ENCODE measurements around the gene PUSL1. TPM values are rescaled to one million over a fixed set of nuclear protein-coding genes. Genes with fewer than 3 reads are reported as not detected.
A peak's percentile ranks its signal among the peaks of the same experiment; 100 is the strongest.

PUSL1 gene
- total RNA-seq, 1 donor from 2014 or later, result 16.2 TPM

DNA sequence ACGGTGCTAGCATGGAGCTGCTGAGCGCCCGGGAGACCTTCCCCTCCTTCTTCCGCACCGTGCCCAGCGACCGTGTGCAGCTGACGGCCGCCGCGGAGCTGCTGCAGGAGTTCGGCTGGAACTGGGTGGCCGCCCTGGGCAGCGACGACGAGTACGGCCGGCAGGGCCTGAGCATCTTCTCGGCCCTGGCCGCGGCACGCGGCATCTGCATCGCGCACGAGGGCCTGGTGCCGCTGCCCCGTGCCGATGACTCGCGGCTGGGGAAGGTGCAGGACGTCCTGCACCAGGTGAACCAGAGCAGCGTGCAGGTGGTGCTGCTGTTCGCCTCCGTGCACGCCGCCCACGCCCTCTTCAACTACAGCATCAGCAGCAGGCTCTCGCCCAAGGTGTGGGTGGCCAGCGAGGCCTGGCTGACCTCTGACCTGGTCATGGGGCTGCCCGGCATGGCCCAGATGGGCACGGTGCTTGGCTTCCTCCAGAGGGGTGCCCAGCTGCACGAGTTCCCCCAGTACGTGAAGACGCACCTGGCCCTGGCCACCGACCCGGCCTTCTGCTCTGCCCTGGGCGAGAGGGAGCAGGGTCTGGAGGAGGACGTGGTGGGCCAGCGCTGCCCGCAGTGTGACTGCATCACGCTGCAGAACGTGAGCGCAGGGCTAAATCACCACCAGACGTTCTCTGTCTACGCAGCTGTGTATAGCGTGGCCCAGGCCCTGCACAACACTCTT lies 23.8 kb downstream of the PUSL1 start:
- Histone ChIP-seq H3K27ac (no peak overlapping the region), H3K4me1 (peaks cover 15% of the 10 kb centered on the region), H3K36me3 (peaks cover 30% of the 10 kb centered on the region), H3K27me3 (ENCODE audit: low read depth) (no peaks in the 10 kb centered on the region), H3K4me3 (no peak overlapping the region), H3K9me3 (no peaks in the 10 kb centered on the region)
- DNase-seq (no peak), ATAC-seq (no peak)
- TF ChIP-seq, protein P1, sequence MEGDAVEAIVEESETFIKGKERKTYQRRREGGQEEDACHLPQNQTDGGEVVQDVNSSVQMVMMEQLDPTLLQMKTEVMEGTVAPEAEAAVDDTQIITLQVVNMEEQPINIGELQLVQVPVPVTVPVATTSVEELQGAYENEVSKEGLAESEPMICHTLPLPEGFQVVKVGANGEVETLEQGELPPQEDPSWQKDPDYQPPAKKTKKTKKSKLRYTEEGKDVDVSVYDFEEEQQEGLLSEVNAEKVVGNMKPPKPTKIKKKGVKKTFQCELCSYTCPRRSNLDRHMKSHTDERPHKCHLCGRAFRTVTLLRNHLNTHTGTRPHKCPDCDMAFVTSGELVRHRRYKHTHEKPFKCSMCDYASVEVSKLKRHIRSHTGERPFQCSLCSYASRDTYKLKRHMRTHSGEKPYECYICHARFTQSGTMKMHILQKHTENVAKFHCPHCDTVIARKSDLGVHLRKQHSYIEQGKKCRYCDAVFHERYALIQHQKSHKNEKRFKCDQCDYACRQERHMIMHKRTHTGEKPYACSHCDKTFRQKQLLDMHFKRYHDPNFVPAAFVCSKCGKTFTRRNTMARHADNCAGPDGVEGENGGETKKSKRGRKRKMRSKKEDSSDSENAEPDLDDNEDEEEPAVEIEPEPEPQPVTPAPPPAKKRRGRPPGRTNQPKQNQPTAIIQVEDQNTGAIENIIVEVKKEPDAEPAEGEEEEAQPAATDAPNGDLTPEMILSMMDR (IDR thresholded peaks at IDR 0.05), result no peak
- intact Hi-C loops (cut with DNase I), result no loop called here

DNA sequence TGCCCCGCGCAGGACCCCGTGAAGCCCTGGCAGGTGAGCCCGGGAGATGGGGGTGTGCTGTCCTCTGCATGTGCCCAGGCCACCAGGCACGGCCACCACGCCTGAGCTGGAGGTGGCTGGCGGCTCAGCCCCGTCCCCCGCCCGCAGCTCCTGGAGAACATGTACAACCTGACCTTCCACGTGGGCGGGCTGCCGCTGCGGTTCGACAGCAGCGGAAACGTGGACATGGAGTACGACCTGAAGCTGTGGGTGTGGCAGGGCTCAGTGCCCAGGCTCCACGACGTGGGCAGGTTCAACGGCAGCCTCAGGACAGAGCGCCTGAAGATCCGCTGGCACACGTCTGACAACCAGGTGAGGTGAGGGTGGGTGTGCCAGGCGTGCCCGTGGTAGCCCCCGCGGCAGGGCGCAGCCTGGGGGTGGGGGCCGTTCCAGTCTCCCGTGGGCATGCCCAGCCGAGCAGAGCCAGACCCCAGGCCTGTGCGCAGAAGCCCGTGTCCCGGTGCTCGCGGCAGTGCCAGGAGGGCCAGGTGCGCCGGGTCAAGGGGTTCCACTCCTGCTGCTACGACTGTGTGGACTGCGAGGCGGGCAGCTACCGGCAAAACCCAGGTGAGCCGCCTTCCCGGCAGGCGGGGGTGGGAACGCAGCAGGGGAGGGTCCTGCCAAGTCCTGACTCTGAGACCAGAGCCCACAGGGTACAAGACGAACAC lies 24.5 kb downstream of the PUSL1 start:
- H3K9me3 ChIP-seq, result no peaks in the 10 kb centered on the region
- H3K4me3 ChIP-seq, result no peak overlapping the region
- no peak overlapping the region for H3K27ac ChIP-seq
- H3K27me3 ChIP-seq (ENCODE audit: low read depth), result no peaks in the 10 kb centered on the region
- peak; percentile 23 to 38 for ATAC-seq
- TF ChIP-seq, protein P1 (IDR thresholded peaks at IDR 0.05), result no peak
- peak; percentile 74 for DNase-seq
- intact Hi-C loops (cut with DNase I), result no loop called here
- H3K36me3 ChIP-seq, result peaks cover 28% of the 10 kb centered on the region
- peaks cover 15% of the 10 kb centered on the region for H3K4me1 ChIP-seq

- no peak for DNase-seq
- no peaks in the 10 kb centered on the region for H3K27me3 ChIP-seq (ENCODE audit: low read depth)
- no peak overlapping the region for H3K4me3 ChIP-seq
- H3K9me3 ChIP-seq, result no peaks in the 10 kb centered on the region
- TF ChIP-seq, protein P1 (IDR thresholded peaks at IDR 0.05), result no peak
- H3K4me1 ChIP-seq, result peaks cover 15% of the 10 kb centered on the region
- peaks cover 28% of the 10 kb centered on the region for H3K36me3 ChIP-seq
- H3K27ac ChIP-seq, result no peak overlapping the region
- ATAC-seq, result no peak
- intact Hi-C loops (cut with DNase I), result no loop called here
Measured at GRCh38 chr1:1333551-1334241, 25.3 kb downstream of the PUSL1 start.

DNA sequence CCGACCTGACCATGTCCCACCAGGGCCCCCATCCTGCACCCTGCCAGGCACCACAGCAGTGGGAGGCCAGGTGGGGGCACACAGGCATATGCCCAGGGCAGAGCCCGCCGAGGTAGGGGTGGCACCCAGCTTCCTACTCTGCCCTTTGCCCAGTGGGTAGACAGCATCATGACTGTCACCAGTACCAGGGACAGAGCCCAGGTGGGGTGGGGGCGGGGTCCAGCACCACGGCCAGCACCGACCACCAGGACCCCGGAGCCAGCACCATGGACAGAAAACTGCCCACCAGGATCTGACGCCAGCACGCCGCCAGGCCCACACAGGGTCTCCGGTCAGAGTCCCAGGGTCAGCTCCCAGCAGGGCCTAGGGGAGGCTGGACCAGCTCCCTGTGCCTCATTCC lies 26.4 kb downstream of the PUSL1 start:
- intact Hi-C loops (cut with DNase I), result no loop called here

GRCh38 chr1:1335283-1335682 lies 26.9 kb downstream of the PUSL1 start:
- Histone ChIP-seq H3K4me3 (no peak overlapping the region), H3K36me3 (peaks cover 40% of the 10 kb centered on the region), H3K27ac (no peak overlapping the region), H3K4me1 (peaks cover 14% of the 10 kb centered on the region), H3K9me3 (no peaks in the 10 kb centered on the region), H3K27me3 (ENCODE audit: low read depth) (no peaks in the 10 kb centered on the region)
- ATAC-seq, result no peak
- no peak for DNase-seq
- intact Hi-C loops (cut with DNase I), result no loop called here
- TF ChIP-seq, protein P1 (IDR thresholded peaks at IDR 0.05), result no peak

More for the DNA sequence above, 26.4 kb downstream of the PUSL1 start:
- TF ChIP-seq, protein P1 (IDR thresholded peaks at IDR 0.05), result no peak
- Histone ChIP-seq H3K4me3 (no peak overlapping the region), H3K27ac (no peak overlapping the region), H3K9me3 (no peaks in the 10 kb centered on the region), H3K4me1 (peaks cover 15% of the 10 kb centered on the region), H3K27me3 (ENCODE audit: low read depth) (no peaks in the 10 kb centered on the region), H3K36me3 (peaks cover 36% of the 10 kb centered on the region)
- DNase-seq (no peak), ATAC-seq (no peak)
